HG03039 (cell line): Measurements from ENCODE around the gene SLC7A5.
"Not testable (repeated sequence)": the region's sequence is repeated elsewhere in the genome, so short reads cannot be mapped to it uniquely, and the experiment has no call there.

ENCODE experiments used
- ATAC-seq: cut with Tn5 transposase; IDR thresholded peaks from one replicate; pipeline ENCODE4 v1.9.1; 2021; ENCODE audit warnings: mild to moderate bottlenecking, moderate library complexity; ENCODE audit not compliant: unreplicated experiment

Gene SLC7A5

GRCh38 chr16:87835882-87836331 is 33.4 kb downstream of the SLC7A5 start:
- ATAC-seq: no peak

GRCh38 chr16:87834668-87835473 is 34.4 kb downstream of the SLC7A5 start:
- no peak for ATAC-seq

- ATAC-seq: no peak
Observed at GRCh38 chr16:87834005-87834667, 35.2 kb downstream of the SLC7A5 start.

- ATAC-seq: no peak
Observed at GRCh38 chr16:87833548-87833947, 35.8 kb downstream of the SLC7A5 start.

- ATAC-seq: no peak
Observed at GRCh38 chr16:87832741-87833502, 36.4 kb downstream of the SLC7A5 start.

- ATAC-seq: no peak
Observed at GRCh38 chr16:87832137-87832527, 37.2 kb downstream of the SLC7A5 start.

- ATAC-seq: no peak
Observed at GRCh38 chr16:87831421-87832136, 37.7 kb downstream of the SLC7A5 start.

GRCh38 chr16:87830673-87831420 is 38.5 kb downstream of the SLC7A5 start:
- no peak for ATAC-seq

GRCh38 chr16:87829988-87830672 is 39.2 kb downstream of the SLC7A5 start:
- no peak for ATAC-seq

GRCh38 chr16:87829622-87829980 is 39.7 kb downstream of the SLC7A5 start:
- no peak for ATAC-seq

- ATAC-seq: no peak
Observed at GRCh38 chr16:87828907-87829621, 40.2 kb downstream of the SLC7A5 start.

- ATAC-seq: no peak
Observed at GRCh38 chr16:87828071-87828906, 41.0 kb downstream of the SLC7A5 start.

- ATAC-seq: not testable (repeated sequence)
Observed at GRCh38 chr16:87827588-87827915, 41.8 kb downstream of the SLC7A5 start.

- no peak for ATAC-seq
Observed at GRCh38 chr16:87826798-87827587, 42.3 kb downstream of the SLC7A5 start.

GRCh38 chr16:87826407-87826797 is 42.9 kb downstream of the SLC7A5 start:
- not testable (repeated sequence) for ATAC-seq

- ATAC-seq: not testable (repeated sequence)
Observed at GRCh38 chr16:87825842-87826120, 43.5 kb downstream of the SLC7A5 start.

- no peak for ATAC-seq
Observed at GRCh38 chr16:87824991-87825841, 44.1 kb downstream of the SLC7A5 start.
